GM12873 (cell line): ENCODE measurements around the gene TSPAN12.

Experiments used
- TF ChIP-seq, protein P1 (sequence below): IDR thresholded peaks from 2 replicates; pipeline ENCODE4 v1.5.1; 2012; ENCODE audit warnings: low read depth, mild to moderate bottlenecking, moderate library complexity, low read length, control low read depth; ENCODE audit not compliant: insufficient read depth; ENCODE audit errors: missing control alignments

TSPAN12 gene

DNA sequence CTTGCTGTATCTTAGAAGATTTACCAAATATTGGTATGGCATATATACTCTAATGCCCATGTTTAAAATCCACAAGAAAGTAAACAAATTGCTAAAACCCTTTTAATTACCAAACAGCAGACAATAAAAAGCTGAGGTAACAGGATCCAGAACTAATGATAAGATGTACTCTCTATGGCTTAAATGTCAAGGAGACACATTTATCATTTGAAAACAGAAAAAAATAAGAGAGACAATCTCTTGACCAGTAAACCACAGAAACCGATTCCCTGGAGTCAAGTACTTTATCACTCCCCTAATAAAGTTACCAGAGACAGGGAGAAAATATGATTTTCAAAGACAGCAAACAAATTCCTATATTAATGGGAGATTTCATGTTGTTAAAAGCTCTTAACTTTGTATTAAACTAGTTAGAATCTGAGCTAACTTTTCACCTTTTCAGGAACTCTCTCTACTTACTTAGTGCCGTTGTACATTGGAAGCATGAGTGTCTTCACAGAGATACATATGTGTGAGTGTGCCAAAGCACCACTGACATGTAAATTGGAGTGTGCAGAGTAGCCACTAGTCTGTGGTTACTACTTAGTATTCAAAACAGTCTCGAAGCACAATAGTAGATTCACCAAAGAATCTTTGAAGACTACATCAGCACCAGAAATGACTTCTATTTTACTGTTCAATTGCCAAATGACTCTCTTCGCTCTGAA is 44.2 kb downstream of the TSPAN12 start:
- TF ChIP-seq, protein P1, sequence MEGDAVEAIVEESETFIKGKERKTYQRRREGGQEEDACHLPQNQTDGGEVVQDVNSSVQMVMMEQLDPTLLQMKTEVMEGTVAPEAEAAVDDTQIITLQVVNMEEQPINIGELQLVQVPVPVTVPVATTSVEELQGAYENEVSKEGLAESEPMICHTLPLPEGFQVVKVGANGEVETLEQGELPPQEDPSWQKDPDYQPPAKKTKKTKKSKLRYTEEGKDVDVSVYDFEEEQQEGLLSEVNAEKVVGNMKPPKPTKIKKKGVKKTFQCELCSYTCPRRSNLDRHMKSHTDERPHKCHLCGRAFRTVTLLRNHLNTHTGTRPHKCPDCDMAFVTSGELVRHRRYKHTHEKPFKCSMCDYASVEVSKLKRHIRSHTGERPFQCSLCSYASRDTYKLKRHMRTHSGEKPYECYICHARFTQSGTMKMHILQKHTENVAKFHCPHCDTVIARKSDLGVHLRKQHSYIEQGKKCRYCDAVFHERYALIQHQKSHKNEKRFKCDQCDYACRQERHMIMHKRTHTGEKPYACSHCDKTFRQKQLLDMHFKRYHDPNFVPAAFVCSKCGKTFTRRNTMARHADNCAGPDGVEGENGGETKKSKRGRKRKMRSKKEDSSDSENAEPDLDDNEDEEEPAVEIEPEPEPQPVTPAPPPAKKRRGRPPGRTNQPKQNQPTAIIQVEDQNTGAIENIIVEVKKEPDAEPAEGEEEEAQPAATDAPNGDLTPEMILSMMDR = no peak

DNA sequence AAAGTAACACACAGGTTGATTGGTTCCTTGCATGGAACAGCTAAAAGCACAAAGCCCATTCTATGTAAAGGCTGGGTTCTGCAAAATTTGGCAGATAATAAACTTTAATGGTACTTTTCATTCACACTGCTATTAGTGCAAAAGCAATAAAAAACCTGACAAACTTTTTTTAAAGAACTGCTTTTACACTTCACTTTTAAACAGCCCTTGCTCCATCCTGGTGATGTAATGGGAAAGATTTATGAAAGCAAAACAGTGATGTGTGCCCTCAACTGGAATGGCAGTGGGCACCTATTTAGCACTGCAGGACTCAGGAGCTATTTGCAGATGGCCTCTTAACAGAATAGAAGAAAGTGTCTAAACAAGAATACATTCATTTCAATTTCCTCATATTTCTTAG is 44.9 kb downstream of the TSPAN12 start:
- TF ChIP-seq, protein P1 = no peak

DNA sequence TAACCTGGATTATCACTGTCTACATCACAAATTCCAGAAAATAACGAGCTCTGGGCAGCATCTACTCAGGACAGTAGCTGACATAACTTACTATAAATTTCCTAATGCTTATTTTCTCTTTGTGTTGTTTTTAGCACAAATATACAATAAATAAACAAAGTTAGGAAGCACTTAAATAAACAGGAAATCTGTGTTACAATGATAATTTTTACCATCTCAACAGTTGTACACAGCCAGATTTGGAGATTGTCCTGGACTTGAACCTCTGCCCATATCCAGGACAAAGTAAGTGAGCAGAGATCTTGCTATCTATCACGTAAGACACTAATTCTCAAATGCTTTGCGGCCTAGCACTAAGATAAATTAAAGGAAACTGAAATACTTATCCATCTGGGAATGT is 48.7 kb downstream of the TSPAN12 start:
- TF ChIP-seq, protein P1 = no peak

DNA sequence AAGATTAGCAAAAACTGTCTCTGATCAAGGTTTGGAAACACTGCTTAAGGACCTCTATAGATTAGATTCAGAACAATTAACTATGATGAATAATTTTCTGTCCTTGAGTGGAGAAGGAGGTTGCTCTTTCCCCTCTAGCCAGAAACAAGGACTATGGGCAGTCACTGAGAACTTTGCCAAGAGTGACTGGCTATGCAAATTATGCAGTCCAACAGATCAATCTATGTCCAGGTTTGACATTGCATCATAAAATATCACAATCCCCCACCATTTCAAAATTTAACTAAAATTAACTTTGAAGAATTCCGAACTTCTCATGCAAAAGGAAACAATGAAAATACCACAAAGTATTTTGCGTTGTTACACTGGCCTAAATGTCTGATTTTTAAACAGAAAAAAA is 50.6 kb downstream of the TSPAN12 start:
- TF ChIP-seq, protein P1 = no peak

DNA sequence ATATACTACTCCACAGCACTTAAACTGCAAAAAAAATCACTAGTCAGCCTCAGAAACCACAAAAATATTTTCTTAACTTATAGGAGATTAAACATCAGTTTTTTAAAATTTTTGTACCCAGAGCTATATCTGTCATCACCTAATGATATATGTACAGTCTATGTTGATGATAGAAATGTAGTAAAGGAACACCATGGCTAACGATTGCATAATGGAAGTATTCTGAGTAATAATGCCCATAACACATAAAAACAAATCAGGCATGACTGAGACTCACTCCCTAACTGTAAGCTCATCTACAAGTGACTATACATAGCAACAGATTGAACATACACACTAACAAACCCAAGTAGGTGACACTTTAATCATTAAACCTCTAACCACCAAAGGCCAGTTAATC is 51.3 kb downstream of the TSPAN12 start:
- TF ChIP-seq, protein P1 = no peak

DNA sequence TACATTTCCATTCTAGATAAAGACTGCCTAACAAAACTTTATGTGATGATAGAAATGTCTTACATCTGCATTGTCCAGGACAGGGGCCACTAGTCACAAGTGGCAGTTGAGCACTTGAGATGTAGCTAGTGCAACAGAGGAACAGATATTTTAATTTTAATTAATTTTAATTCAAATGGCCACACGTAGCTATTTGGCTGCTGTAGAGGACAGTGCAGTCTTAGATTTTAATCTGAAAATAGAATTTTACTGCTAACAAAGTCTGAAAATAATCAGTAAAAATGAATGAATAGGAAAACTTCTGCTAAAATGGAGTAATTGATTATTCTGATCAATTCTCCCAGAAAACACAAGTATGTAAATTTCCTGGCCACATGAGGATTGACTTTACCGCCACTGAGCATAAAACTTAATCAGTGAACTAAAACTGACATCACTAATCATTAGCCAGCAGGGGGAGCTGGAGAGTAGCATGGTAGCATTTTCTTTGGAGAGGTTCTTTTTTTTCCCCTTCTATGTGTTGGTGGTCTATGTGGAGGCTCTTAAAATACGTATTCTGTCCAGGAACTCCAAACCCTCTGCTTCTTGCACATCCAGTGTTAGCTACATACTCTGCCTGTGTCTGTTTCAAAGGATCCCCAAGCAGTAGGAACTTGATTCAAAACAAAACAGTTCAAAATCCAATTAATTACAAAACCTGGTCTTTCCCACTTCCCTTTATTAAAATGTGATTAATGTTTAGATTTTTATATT is 52.1 kb downstream of the TSPAN12 start:
- TF ChIP-seq, protein P1 = peak; percentile 79

DNA sequence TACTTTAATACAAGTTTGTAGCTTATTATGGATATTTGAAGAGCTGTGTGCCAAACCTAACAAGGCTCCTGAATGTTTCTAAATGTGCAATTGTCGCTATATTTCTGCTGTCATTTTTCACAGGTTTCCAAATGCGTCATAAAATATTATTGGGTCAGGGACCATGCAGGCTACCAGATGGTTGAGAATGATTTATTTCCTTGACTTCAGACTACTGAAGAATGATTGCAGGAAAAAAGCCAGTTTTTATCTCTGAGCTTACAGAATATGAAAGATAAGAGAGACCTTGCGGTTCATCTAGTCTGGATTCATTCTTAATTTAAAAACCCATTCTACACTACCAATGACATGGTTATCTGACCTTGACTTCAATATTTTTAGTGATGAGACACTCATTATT is 55.2 kb downstream of the TSPAN12 start:
- TF ChIP-seq, protein P1 = no peak
